GM11168 (cell line): Measurements from ENCODE around the gene ABCD2.
"Not testable (repeated sequence)": the region's sequence is repeated elsewhere in the genome, so short reads cannot be mapped to it uniquely, and the experiment has no call there.

Source experiments
- in situ Hi-C: fragments of 300-500 bp; cut with MboI; formaldehyde crosslinking; loops from one replicate; pipeline ENCODE4 v1.12.0; 2022; ENCODE audit warnings: low sequenced_read_pairs; ENCODE audit not compliant: unreplicated experiment

The ABCD2 gene

GRCh38 chr12:39619660-39620433 lies at the start of gene ABCD2:
TSS of gene ABCD2 (minus strand) at chr12:39619803. CDS start at chr12:39619615, 188 bp downstream.
- in situ Hi-C loops: loop anchor here (5.0 kb wide), 1 partner anchor 72 kb away; no protein-coding TSS in a partner anchor

GRCh38 chr12:39660101-39660500 lies 40.5 kb upstream of the ABCD2 start:
- in situ Hi-C loops: no loop called here

GRCh38 chr12:39647383-39647782 lies 27.8 kb upstream of the ABCD2 start:
- in situ Hi-C loops: no loop called here

GRCh38 chr12:39646963-39647362 lies 27.4 kb upstream of the ABCD2 start:
- in situ Hi-C loops: no loop called here

GRCh38 chr12:39643052-39643451 lies 23.4 kb upstream of the ABCD2 start:
- in situ Hi-C loops: no loop called here

GRCh38 chr12:39638840-39639239 lies 19.2 kb upstream of the ABCD2 start:
- in situ Hi-C loops: no loop called here

GRCh38 chr12:39638178-39638577 lies 18.6 kb upstream of the ABCD2 start:
- in situ Hi-C loops: no loop called here

- in situ Hi-C loops: no loop called here
Measured at GRCh38 chr12:39632670-39633069, 13.1 kb upstream of the ABCD2 start.

- in situ Hi-C loops: no loop called here
Measured at GRCh38 chr12:39628836-39629235, 9.2 kb upstream of the ABCD2 start.

- in situ Hi-C loops: no loop called here
Measured at GRCh38 chr12:39627914-39628313, 8.3 kb upstream of the ABCD2 start.

GRCh38 chr12:39626033-39626814 lies 6.6 kb upstream of the ABCD2 start:
- in situ Hi-C loops: no loop called here

- in situ Hi-C loops: no loop called here
Measured at GRCh38 chr12:39623919-39624318, 4.3 kb upstream of the ABCD2 start.

GRCh38 chr12:39623160-39623559 lies 3.6 kb upstream of the ABCD2 start:
- in situ Hi-C loops: not testable (repeated sequence)

GRCh38 chr12:39622306-39622705 lies 2.7 kb upstream of the ABCD2 start:
- in situ Hi-C loops: no loop called here

- in situ Hi-C loops: no loop called here
Measured at GRCh38 chr12:39621670-39622069, 2.1 kb upstream of the ABCD2 start.

- in situ Hi-C loops: no loop called here
Measured at GRCh38 chr12:39620659-39621658, 1.4 kb upstream of the ABCD2 start.

GRCh38 chr12:39619316-39619659 lies 315 bp downstream of the ABCD2 start:
- in situ Hi-C loops: loop anchor here (5.0 kb wide), 1 partner anchor 73 kb away; no protein-coding TSS in a partner anchor

- in situ Hi-C loops: loop anchor here (5.0 kb wide), 1 partner anchor 74 kb away; no protein-coding TSS in a partner anchor
Measured at GRCh38 chr12:39618701-39619100, 902 bp downstream of the ABCD2 start.

GRCh38 chr12:39617887-39618286 lies 1.7 kb downstream of the ABCD2 start:
- in situ Hi-C loops: loop anchor here (5.0 kb wide), 1 partner anchor 74 kb away; no protein-coding TSS in a partner anchor

GRCh38 chr12:39616666-39617065 lies 2.9 kb downstream of the ABCD2 start:
- in situ Hi-C loops: loop anchor here (5.0 kb wide), 1 partner anchor 76 kb away; no protein-coding TSS in a partner anchor
